Stomach (tissue), 9 donors: ENCODE data around the gene MAPKAPK3. TPM values are rescaled to one million over a fixed set of nuclear protein-coding genes. Genes with fewer than 3 reads are reported as not detected.
"Not testable (repeated sequence)": the region's sequence is repeated elsewhere in the genome, so short reads cannot be mapped to it uniquely, and the experiment has no call there.

Source experiments
- DNase-seq, 2 donors: peaks; one replicate each; pipeline versions ENCODE4 v3.0.0 to v3.0.0-alpha.2; 2013 to 2019
- H3K27ac ChIP-seq, 5 donors: fragments of 200-600 bp in 4 of 5; sonication (generic) in 4 of 5; one replicate each; pipeline ENCODE4 v1.5.1; 2013 to 2019; ENCODE audit warnings: mild to moderate bottlenecking in 1 of 5, moderate library complexity in 1 of 5
- H3K27me3 ChIP-seq, 3 donors: fragments of 200-600 bp; sonication (generic); one replicate each; pipeline ENCODE4 v1.5.1; 2017 to 2019; ENCODE audit warnings: mixed run types in 1 of 3
- H3K36me3 ChIP-seq, 4 donors: fragments of 200-600 bp; sonication (generic); 1 replicate in 3 of 4; 2 replicates in 1 of 4; pipeline ENCODE4 v1.5.1; 2016 to 2019
- H3K4me1 ChIP-seq, 4 donors: fragments of 200-600 bp; sonication (generic); one replicate each; pipeline ENCODE4 v1.5.1; 2016 to 2019
- H3K4me3 ChIP-seq, 4 donors: fragments of 200-600 bp; sonication (generic) in 3 of 4; one replicate each; pipeline ENCODE4 v1.5.1; 2016 to 2019; ENCODE audit warnings: mild to moderate bottlenecking in 1 of 4
- H3K9me3 ChIP-seq, 4 donors: fragments of 200-600 bp; sonication (generic); one replicate each; pipeline ENCODE4 v1.5.1; 2016 to 2019
- CTCF ChIP-seq, 7 experiments: fragments of 450-650 bp in 4 of 7; fragments of 200-600 bp in 3 of 7; sonication (generic) in 3 of 7; IDR thresholded peaks; one replicate each; pipeline ENCODE4 v1.5.1; 2016 to 2019; ENCODE audit warnings: antibody characterized with exemption in 7 of 7, control low read depth in 2 of 7, mild to moderate bottlenecking in 1 of 7
- EP300 ChIP-seq: sonication (generic); formaldehyde crosslinking; IDR thresholded peaks from one replicate; pipeline ENCODE4 v1.6.1; 2017; ENCODE audit warnings: antibody characterized with exemption
- POLR2A ChIP-seq, 4 donors: fragments of 450-650 bp; IDR thresholded peaks; one replicate each; pipeline ENCODE4 v1.6.1; 2016; ENCODE audit warnings: antibody characterized with exemption in 4 of 4, control low read depth in 2 of 4, mild to moderate bottlenecking in 1 of 4, moderate library complexity in 1 of 4
- POLR2AphosphoS5 ChIP-seq, 3 donors: sonication (generic); formaldehyde crosslinking; IDR thresholded peaks; one replicate each; pipeline ENCODE4 v1.6.1; 2016; ENCODE audit warnings: antibody characterized with exemption in 3 of 3
- WGBS, 5 donors: extraction: QIAGEN DNeasy Blood & Tissue Kit in 3 of 5; methylation state at CpG; one replicate each; pipeline versions ENCODE4 v1.1.5 to v1.1.7; 2013 to 2018; 5-methylcytosine and 5-hydroxymethylcytosine counted together
- intact Hi-C: fragments of 100-400 bp; cut with DNase I; formaldehyde crosslinking; loops from one replicate; pipeline ENCODE4 v1.15.1; 2023; ENCODE audit warnings: low total_unique reads
- polyA plus RNA-seq, 3 donors: library from polyadenylated mRNA; stranded (reverse); fragments of 200-250 nt; gene quantifications; one replicate each; pipeline ENCODE4 v1.2.3, GENCODE V29; 2013
- total RNA-seq, 5 donors: library from RNA; depleted of rRNA; stranded (reverse); fragments of >200 nt; gene quantifications; one replicate each; pipeline versions ENCODE4 v1.1.0 to v1.2.3, GENCODE V29; 2014 to 2016
- donor health status: healthy with polysubstance abuse.
- donor health status: Bipolar disorder and iron deficiency.
- donor health status: healthy.

MAPKAPK3 gene
- total and polyA plus RNA-seq, 8 donors, result 10.3 to 50.0 (median 29.4) TPM

- intact Hi-C loops, result no loop called here
- H3K36me3 ChIP-seq, result no peaks in the 10 kb centered on the region
- H3K27me3 ChIP-seq, result peaks cover 0 to 86% (median 54%) of the 10 kb centered on the region in 3 donors
- H3K4me1 ChIP-seq, result peaks cover 11 to 15% (median 12%) of the 10 kb centered on the region in 4 donors
- no peak overlapping the region for H3K27ac ChIP-seq
- DNase-seq, result no peak
- no peaks in the 10 kb centered on the region for H3K9me3 ChIP-seq
- no peak overlapping the region for H3K4me3 ChIP-seq
- 70 to 75% (median 73%) methylated on average over 7 of the region's 7 CpGs for WGBS, 5 donors
- TF ChIP-seq POLR2A (IDR thresholded peaks at IDR 0.05), result no peak
- no peak for TF ChIP-seq POLR2AphosphoS5 (IDR thresholded peaks at IDR 0.05)
- TF ChIP-seq EP300, result no peak
- no peak for TF ChIP-seq CTCF (IDR thresholded peaks at IDR 0.05)
Observed at GRCh38 chr3:50676031-50676705, 59.2 kb downstream of the MAPKAPK3 start.

- Histone ChIP-seq H3K27me3 (peaks cover 0 to 10% (median 2%) of the 10 kb centered on the region in 3 donors), H3K4me3 (no peak overlapping the region), H3K4me1 (peaks cover 0 to 5% (median 0%) of the 10 kb centered on the region in 4 donors), H3K27ac (no peak overlapping the region), H3K9me3 (no peaks in the 10 kb centered on the region), H3K36me3 (no peaks in the 10 kb centered on the region)
- DNase-seq, result no peak
- TF ChIP-seq POLR2A (IDR thresholded peaks at IDR 0.05) (no peak), EP300 (no peak), POLR2AphosphoS5 (IDR thresholded peaks at IDR 0.05) (no peak), CTCF (IDR thresholded peaks at IDR 0.05) (no peak)
- intact Hi-C loops, result no loop called here
- WGBS, 5 donors, result 41 to 58% (median 49%) methylated on average over 7 of the region's 7 CpGs
Observed at GRCh38 chr3:50687127-50687751, 70.3 kb downstream of the MAPKAPK3 start.

GRCh38 chr3:50687916-50688315 is 71.0 kb downstream of the MAPKAPK3 start:
- TF ChIP-seq POLR2AphosphoS5 (IDR thresholded peaks at IDR 0.05), result no peak
- no peak for TF ChIP-seq POLR2A (IDR thresholded peaks at IDR 0.05)
- TF ChIP-seq EP300, result no peak
- no peak for TF ChIP-seq CTCF (IDR thresholded peaks at IDR 0.05)
- intact Hi-C loops, result no loop called here
- no peak overlapping the region for H3K4me3 ChIP-seq
- no peak overlapping the region for H3K27ac ChIP-seq
- no peaks in the 10 kb centered on the region for H3K9me3 ChIP-seq
- no peaks in the 10 kb centered on the region for H3K36me3 ChIP-seq
- WGBS, 5 donors, result 65 to 95% (median 88%) methylated on average over 2 of the region's 2 CpGs
- no peak for DNase-seq
- peaks cover 0 to 5% (median 0%) of the 10 kb centered on the region in 4 donors for H3K4me1 ChIP-seq
- H3K27me3 ChIP-seq, result peaks cover 0 to 5% (median 2%) of the 10 kb centered on the region in 3 donors

GRCh38 chr3:50688602-50689001 is 71.7 kb downstream of the MAPKAPK3 start:
- intact Hi-C loops, H3K4me3 ChIP-seq, H3K27ac ChIP-seq, H3K4me1 ChIP-seq, H3K36me3 ChIP-seq, H3K9me3 ChIP-seq, DNase-seq, H3K27me3 ChIP-seq: not testable (repeated sequence)
- WGBS, 5 donors, result 77 to 87% (median 85%) methylated on average over 4 of the region's 4 CpGs

GRCh38 chr3:50689558-50689957 is 72.6 kb downstream of the MAPKAPK3 start:
- Histone ChIP-seq H3K4me3 (no peak overlapping the region), H3K9me3 (no peaks in the 10 kb centered on the region), H3K4me1 (peaks cover 0 to 5% (median 0%) of the 10 kb centered on the region in 4 donors), H3K27ac (no peak overlapping the region), H3K36me3 (no peaks in the 10 kb centered on the region), H3K27me3 (peaks cover 0 to 5% (median 2%) of the 10 kb centered on the region in 3 donors)
- intact Hi-C loops, result no loop called here
- no peak for DNase-seq
- WGBS, 5 donors, result 32 to 54% (median 40%) methylated on average over 6 of the region's 6 CpGs
- TF ChIP-seq CTCF (IDR thresholded peaks at IDR 0.05) (no peak), POLR2A (IDR thresholded peaks at IDR 0.05) (no peak)
